MM.1S (cell line): Measurements from ENCODE around the gene PHTF1.

Experiments
- CTCF ChIP-seq: fragments of 300-600 bp; sonication (generic); IDR thresholded peaks from 2 replicates; pipeline ENCODE4 v1.5.1; 2016; ENCODE audit warnings: antibody characterized with exemption, low read length, mixed read lengths
- EZH2 ChIP-seq: fragments of 300-600 bp; sonication (generic); optimal IDR thresholded peaks from 2 replicates; pipeline ENCODE3; 2017; ENCODE audit warnings: low read depth, mild to moderate bottlenecking, antibody characterized with exemption, low read length, mixed read lengths
- EZH2phosphoT487 ChIP-seq: fragments of 300-600 bp; sonication (generic); IDR thresholded peaks from 2 replicates; pipeline ENCODE4 v1.6.1; 2018; ENCODE audit warnings: antibody characterized with exemption, low read length

GRCh38 chr1:113674591-113674990 lies 84.7 kb downstream of the PHTF1 start:
- no peak for TF ChIP-seq CTCF
- no peak for TF ChIP-seq EZH2
- no peak for TF ChIP-seq EZH2phosphoT487
